Thymus (tissue), 11 donors: Measurements from ENCODE around the gene EIF2B2. TPM values are rescaled to one million over a fixed set of nuclear protein-coding genes. Genes with fewer than 3 reads are reported as not detected.
"Not testable (repeated sequence)": the region's sequence is repeated elsewhere in the genome, so short reads cannot be mapped to it uniquely, and the experiment has no call there.

ENCODE experiments used
- DNase-seq, 9 donors: peaks; one replicate each; pipeline ENCODE4 v3.0.0-alpha.2; 2013; ENCODE audit warnings: low spot score in 9 of 9, low read depth in 6 of 9, missing footprints in 1 of 9
- H3K27ac ChIP-seq, 2 donors: one replicate each; pipeline ENCODE4 v1.5.1; 2013; ENCODE audit warnings: control low read depth in 1 of 2, low read depth in 1 of 2, low read length in 1 of 2, mild to moderate bottlenecking in 1 of 2, moderate library complexity in 1 of 2
- H3K27me3 ChIP-seq, 2 donors: one replicate each; pipeline ENCODE4 v1.5.1; 2013; ENCODE audit warnings: low read length in 1 of 2; ENCODE audit not compliant: control insufficient read depth in 2 of 2, insufficient read depth in 1 of 2
- H3K36me3 ChIP-seq, 2 donors: one replicate each; pipeline ENCODE4 v1.5.1; 2013; ENCODE audit warnings: low read length in 1 of 2, mild to moderate bottlenecking in 1 of 2, moderate library complexity in 1 of 2; ENCODE audit not compliant: control insufficient read depth in 2 of 2, insufficient read depth in 2 of 2
- H3K4me1 ChIP-seq, 2 donors: one replicate each; pipeline ENCODE4 v1.5.1; 2013; ENCODE audit warnings: low read length in 2 of 2; ENCODE audit not compliant: control insufficient read depth in 2 of 2, insufficient read depth in 2 of 2
- H3K4me3 ChIP-seq, 2 donors: one replicate each; pipeline ENCODE4 v1.5.1; 2013; ENCODE audit warnings: low read length in 2 of 2, control low read depth in 1 of 2, mild to moderate bottlenecking in 1 of 2
- H3K9me3 ChIP-seq, 2 donors: one replicate each; pipeline ENCODE4 v1.5.1; 2013; ENCODE audit warnings: low read length in 1 of 2, mild to moderate bottlenecking in 1 of 2; ENCODE audit not compliant: control insufficient read depth in 2 of 2, insufficient read depth in 1 of 2
- WGBS: extraction: QIAGEN DNeasy Blood & Tissue Kit; methylation state at CpG from one replicate; pipeline ENCODE4 v1.1.7; 2013; 5-methylcytosine and 5-hydroxymethylcytosine counted together
- polyA plus RNA-seq: library from polyadenylated mRNA; stranded (reverse); fragments of 200-250 nt; gene quantifications from one replicate; pipeline ENCODE4 v1.2.3, GENCODE V29; 2013
- total RNA-seq: library from RNA; stranded (reverse); fragments of 120-200 nt; gene quantifications from one replicate; pipeline ENCODE4 v1.2.4, GENCODE V29; 2013
- donor health status: healthy.

Gene EIF2B2
- total and polyA plus RNA-seq, 2 donors, result 28.3 to 52.7 TPM

DNA sequence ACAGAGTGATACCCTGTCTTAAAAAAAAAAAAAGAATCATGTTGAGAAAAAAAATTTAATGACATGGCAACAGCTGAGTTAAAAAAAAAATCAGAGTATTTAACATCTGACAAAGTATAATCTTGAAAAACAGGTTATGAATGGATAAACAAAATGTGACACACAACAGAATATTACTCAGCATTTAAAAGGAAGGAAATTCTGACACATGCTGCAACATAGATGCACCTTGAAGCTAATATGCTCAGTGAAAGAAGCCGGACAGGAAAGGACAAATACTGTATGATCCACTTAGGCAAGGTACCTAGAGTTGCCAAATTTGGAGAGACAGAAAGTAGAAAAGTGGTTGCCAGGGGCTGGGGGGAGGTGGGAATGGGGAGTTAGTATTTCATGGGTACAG is 19.4 kb upstream of the EIF2B2 start:
- Histone ChIP-seq H3K9me3 (no peaks in the 10 kb centered on the region), H3K36me3 (no peaks in the 10 kb centered on the region), H3K27me3 (no peaks in the 10 kb centered on the region), H3K4me1 (peaks cover 0 to 26% of the 10 kb centered on the region in 2 donors), H3K27ac (no peak overlapping the region), H3K4me3 (no peak overlapping the region)
- no peak for DNase-seq
- WGBS, result 98% methylated on average over 1 of the region's 1 CpG

DNA sequence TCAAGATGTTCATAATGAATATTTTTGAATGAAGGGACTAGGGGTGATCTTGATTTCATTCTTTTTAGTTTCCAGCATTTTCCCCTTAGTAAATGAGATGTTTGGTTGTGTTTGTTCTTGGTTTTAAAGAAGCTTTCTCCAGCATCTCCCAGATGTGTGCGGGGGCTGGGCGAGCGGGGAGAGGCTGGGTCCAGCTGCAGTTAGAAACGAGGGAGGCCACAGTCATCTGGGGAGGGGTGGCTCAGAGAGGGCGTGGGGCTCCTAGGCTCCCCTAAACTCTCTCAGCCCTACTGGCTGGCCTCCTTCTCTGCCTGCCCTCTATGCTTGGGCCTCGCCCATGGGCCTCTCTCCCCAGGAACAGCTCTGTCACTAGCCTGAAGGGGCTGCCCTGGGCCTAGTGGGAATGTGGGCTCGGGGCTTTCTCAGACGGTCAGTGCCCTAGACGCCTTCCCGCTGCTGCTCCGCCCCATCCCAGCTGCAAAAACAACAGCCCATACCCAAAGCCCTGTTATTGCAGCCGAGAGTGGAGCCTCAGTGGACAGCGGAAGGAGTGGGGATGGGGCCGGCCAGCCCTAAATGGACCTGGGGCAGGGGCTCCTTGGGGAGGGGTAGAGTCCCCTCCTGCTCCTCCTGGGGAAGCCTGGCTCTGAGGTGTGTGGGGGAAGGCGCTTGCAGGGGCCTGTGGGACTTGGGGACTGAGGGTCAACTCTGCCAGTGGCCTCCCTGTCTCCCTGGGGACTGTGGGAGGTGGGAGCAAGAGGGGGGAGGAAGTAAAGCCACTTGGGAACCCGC is 18.3 kb upstream of the EIF2B2 start:
- Histone ChIP-seq H3K27ac (no peak overlapping the region), H3K4me3 (no peak overlapping the region), H3K36me3 (no peaks in the 10 kb centered on the region), H3K9me3 (no peaks in the 10 kb centered on the region), H3K27me3 (no peaks in the 10 kb centered on the region), H3K4me1 (peaks cover 0 to 24% of the 10 kb centered on the region in 2 donors)
- no peak for DNase-seq
- WGBS, result 93% methylated on average over 16 of the region's 16 CpGs

DNA sequence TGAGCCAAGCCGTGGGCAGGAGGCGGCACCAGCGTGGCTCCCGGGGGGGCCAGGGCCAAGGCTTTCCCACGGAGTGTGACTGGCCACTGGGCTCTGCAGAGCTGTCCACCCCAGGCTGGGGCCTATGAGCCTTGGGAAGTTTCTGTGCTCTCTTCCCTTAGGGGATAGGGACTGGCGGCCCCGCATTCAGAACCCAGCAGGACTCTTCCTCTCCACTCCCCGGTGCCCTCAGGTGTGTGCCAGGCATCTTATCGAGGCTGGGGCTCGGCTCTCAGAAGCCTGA is 17.8 kb upstream of the EIF2B2 start:
- H3K4me1 ChIP-seq, result peaks cover 0 to 19% of the 10 kb centered on the region in 2 donors
- WGBS, result 95% methylated on average over 10 of the region's 10 CpGs
- no peaks in the 10 kb centered on the region for H3K27me3 ChIP-seq
- no peaks in the 10 kb centered on the region for H3K36me3 ChIP-seq
- H3K27ac ChIP-seq, result no peak overlapping the region
- H3K9me3 ChIP-seq, result no peaks in the 10 kb centered on the region
- no peak for DNase-seq
- H3K4me3 ChIP-seq, result no peak overlapping the region

DNA sequence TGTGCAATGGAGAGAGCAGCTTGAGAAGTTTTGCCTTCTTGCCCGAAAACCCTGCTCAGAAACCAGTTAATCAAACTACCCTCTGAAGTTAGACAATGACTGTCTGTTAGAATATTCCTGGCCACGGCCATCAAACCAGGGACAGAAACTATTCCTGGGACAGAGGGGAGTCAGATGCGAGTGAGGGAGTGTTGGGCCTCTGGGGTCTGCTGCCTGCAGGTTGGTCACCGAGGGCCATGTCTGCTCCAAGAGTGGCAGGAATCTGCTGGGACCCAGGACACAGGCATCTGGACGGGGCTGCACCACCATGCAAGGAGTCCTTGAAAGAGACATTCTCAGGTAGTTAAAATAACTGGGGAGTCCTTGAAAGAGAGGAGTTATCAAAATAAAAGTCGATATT is 16.9 kb upstream of the EIF2B2 start:
- Histone ChIP-seq H3K9me3 (no peaks in the 10 kb centered on the region), H3K36me3 (no peaks in the 10 kb centered on the region), H3K4me1 (peaks cover 0 to 14% of the 10 kb centered on the region in 2 donors), H3K4me3 (no peak overlapping the region), H3K27ac (no peak overlapping the region), H3K27me3 (no peaks in the 10 kb centered on the region)
- WGBS, result 98% methylated on average over 6 of the region's 6 CpGs
- DNase-seq, result no peak

DNA sequence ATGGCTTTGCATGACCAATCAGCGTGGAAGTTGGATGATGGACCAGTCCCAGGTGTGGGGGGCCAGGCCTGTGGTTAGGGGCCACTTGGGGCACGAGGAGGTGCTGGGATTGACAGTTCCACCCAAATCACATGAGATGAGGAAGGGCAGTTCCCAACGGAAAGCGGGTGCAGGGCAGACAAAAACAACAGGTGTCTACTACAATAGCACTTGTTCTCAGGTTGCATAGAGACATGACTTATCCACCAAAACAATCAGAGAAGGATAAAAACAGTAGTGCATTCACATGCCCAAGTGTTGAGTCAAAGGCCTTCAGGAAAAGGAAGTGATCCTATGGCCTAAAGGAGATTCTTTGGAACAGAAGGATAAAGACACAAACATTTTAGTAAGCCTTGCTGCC is 14.6 kb upstream of the EIF2B2 start:
- H3K9me3 ChIP-seq, result no peaks in the 10 kb centered on the region
- H3K27ac ChIP-seq, result no peak overlapping the region
- H3K36me3 ChIP-seq, result no peaks in the 10 kb centered on the region
- H3K27me3 ChIP-seq, result no peaks in the 10 kb centered on the region
- 84% methylated on average over 4 of the region's 4 CpGs for WGBS
- no peak overlapping the region for H3K4me3 ChIP-seq
- DNase-seq, result no peak
- peaks cover 0 to 6% of the 10 kb centered on the region in 2 donors for H3K4me1 ChIP-seq

DNA sequence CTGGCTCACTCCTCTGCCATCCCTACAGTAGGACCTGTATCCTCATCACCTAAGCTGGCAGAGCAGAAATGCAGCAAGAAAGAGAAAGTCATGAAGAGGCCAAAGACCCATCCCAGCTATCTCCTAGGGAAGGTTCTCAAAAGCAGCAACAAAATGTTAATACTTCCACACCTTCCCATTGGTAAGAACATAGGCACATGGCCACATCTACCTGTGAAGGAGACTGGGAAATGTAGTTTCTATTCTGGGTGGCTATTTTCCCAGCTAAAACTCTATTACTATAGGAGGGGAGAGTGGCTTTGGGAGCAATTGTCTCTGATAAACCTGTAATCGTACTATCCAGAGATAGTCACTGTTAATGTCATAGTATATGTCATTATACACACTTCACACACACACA is 13.7 kb upstream of the EIF2B2 start:
- no peak for DNase-seq
- H3K27ac ChIP-seq, result no peak overlapping the region
- no peaks in the 10 kb centered on the region for H3K27me3 ChIP-seq
- H3K9me3 ChIP-seq, result no peaks in the 10 kb centered on the region
- peaks cover 0 to 6% of the 10 kb centered on the region in 2 donors for H3K4me1 ChIP-seq
- 97% methylated on average over 1 of the region's 1 CpG for WGBS
- no peak overlapping the region for H3K4me3 ChIP-seq
- no peaks in the 10 kb centered on the region for H3K36me3 ChIP-seq

DNA sequence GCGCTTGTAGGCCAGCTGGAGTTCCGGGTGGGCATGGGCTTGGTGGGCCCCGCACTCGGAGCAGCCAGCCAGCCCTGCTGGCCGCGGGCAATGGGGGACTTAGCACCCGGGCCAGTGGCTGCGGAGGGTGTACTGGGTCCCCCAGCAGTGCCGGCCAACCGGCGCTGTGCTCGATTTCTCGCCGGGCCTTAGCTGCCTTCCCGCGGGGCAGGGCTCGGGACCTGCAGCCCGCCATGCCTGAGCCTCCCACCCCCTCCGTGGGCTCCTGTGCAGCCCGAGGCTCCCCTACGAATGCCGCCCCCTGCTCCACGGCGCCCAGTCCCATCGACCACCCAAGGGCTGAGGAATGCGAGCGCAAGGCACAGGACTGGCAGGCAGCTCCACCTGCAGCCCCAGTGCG is 8.5 kb upstream of the EIF2B2 start:
- H3K27me3 ChIP-seq, H3K36me3 ChIP-seq, H3K4me3 ChIP-seq, H3K4me1 ChIP-seq, H3K9me3 ChIP-seq, H3K27ac ChIP-seq, DNase-seq: not testable (repeated sequence)
- 97% methylated on average over 28 of the region's 28 CpGs for WGBS

DNA sequence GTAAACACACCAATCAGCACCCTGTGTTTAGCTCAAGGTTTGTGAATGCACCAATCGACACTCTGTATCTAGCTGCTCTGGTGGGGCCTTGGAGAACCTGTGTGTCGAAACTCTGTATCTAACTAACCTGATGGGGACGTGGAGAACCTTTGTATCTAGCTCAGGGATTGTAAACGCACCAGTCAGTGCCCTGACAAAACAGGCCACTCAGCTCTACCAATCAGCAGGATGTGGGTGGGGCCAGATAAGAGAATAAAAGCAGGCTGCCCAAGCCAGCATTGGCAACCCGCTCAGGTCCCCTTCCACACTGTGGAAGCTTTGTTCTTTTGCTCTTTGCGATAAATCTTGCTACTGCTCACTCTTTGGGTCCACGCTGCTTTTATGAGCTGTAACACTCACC is 6.9 kb upstream of the EIF2B2 start:
- H3K27ac ChIP-seq, result not testable (repeated sequence)
- 95% methylated on average over 6 of the region's 7 CpGs for WGBS

DNA sequence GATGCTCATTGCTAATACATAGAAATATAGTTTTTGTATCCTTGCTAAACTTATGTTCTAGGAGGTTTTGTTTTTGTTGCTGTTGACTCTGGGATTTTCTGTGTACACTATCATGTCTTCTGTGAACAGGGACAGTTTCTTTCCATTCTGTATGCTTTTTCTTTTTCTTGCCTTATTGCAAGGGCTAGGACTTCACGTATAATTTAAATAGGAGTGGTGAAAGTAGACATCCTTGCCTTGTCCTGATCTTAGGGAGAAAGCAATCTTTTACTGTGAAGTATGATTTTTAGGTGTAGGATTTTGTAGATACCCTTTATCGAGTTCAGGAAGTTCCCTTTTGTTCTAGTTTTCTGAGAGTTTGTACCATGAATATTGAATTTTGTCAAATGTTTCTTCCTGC is 1.5 kb upstream of the EIF2B2 start:
- Histone ChIP-seq H3K4me3 (no peak overlapping the region), H3K4me1 (peaks cover 11 to 15% of the 10 kb centered on the region in 2 donors), H3K36me3 (peaks cover 13 to 18% of the 10 kb centered on the region in 2 donors), H3K9me3 (peaks cover 0 to 4% of the 10 kb centered on the region in 2 donors), H3K27me3 (no peaks in the 10 kb centered on the region), H3K27ac (no peak overlapping the region)
- DNase-seq, result no peak
- WGBS, result 97% methylated on average over 2 of the region's 2 CpGs

More for the DNA sequence above, 6.9 kb upstream of the EIF2B2 start:
- H3K4me3 ChIP-seq, DNase-seq, H3K36me3 ChIP-seq, H3K27me3 ChIP-seq, H3K9me3 ChIP-seq, H3K4me1 ChIP-seq: not testable (repeated sequence)
